Measurements from ENCODE around the gene METTL25.

DNA sequence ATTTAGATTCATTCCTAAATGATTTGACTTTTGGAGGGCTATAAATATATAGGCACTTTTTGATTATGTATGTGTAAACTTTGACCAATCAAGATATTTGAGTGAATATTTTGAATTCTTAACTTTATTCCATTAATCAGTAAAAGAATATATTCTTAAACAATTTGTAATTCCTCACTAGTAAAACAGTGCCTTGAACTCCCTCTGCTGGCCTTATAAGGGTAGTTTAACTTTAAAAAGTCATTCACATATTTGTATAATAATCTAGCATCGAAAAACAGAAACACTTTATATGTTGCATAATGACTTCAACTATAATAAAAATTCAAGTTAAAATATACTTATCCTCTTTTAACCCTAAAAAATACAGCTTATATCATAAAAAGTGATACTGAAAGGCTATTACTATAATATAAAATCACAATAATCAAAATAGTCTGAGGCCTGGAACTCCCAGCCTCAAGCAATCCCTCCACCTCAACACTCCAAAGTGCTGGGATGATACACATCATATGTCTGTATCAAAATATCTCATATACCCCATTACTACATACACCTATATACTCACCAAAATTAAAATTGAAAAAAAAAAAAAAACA lies 31.3 kb upstream of the METTL25 start:
- TF ChIP-seq, protein P1, sequence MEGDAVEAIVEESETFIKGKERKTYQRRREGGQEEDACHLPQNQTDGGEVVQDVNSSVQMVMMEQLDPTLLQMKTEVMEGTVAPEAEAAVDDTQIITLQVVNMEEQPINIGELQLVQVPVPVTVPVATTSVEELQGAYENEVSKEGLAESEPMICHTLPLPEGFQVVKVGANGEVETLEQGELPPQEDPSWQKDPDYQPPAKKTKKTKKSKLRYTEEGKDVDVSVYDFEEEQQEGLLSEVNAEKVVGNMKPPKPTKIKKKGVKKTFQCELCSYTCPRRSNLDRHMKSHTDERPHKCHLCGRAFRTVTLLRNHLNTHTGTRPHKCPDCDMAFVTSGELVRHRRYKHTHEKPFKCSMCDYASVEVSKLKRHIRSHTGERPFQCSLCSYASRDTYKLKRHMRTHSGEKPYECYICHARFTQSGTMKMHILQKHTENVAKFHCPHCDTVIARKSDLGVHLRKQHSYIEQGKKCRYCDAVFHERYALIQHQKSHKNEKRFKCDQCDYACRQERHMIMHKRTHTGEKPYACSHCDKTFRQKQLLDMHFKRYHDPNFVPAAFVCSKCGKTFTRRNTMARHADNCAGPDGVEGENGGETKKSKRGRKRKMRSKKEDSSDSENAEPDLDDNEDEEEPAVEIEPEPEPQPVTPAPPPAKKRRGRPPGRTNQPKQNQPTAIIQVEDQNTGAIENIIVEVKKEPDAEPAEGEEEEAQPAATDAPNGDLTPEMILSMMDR (IDR thresholded peaks at IDR 0.05), result peak; percentile 40 to 52 (median 44)
- TF ChIP-seq EP300 (IDR thresholded peaks at IDR 0.05), result no peak
- TF ChIP-seq POLR2A (IDR thresholded peaks at IDR 0.05; ENCODE audit: low read depth), result no peak
- no peak for TF ChIP-seq POLR2AphosphoS5 (IDR thresholded peaks at IDR 0.05)
